ENCODE data around the gene RNF26. TPM values are rescaled to one million over a fixed set of nuclear protein-coding genes. Genes with fewer than 3 reads are reported as not detected.

Gene RNF26
- polyA plus RNA-seq, 1 of the 3 experiments (the other 2 are of a cell fraction), result 31.9 TPM

DNA sequence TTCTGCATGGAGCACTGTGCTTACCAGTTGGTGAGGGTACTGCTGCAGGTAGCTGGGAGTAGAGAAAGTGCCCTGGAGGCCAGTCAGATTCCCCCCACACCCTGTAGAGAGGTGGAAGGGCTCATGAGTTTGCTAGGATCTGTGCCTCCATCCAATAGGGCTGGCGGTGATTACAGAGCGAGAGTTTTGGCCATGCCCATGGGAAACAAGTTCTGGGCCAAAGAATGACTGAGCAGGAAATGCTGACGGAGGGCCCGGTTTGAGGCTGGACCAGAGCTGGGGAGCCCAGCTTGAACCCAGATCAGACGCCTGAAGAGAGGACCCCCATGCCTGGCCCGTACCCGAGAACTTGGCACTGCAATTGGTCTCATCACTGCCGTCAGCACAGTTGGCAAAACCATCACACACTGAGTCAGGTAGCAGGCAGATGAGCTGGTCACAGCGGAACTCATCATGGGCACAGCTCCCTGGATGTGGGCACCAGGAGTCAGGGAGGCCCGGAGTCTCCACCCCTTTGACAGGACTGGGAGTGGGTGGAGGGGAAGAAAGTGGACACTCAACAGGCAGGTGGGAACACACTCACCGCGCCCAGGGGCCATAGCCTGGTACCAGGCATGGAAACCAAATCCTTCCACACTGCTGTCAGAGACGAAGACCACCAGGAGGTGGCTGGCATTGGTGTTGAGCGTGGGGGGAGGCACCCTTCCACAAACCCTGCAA, 10.1 kb downstream of the RNF26 start:
- DNase-seq, result no peak
- no peak overlapping the region for H3K27ac ChIP-seq (ENCODE audit: low read depth in 2 of 2, low read length in 1 of 2)
- H3K36me3 ChIP-seq (replicated peaks in 1 of 2; ENCODE audit: control insufficient read depth in 1 of 2, insufficient read depth in 2 of 2, low read length in 1 of 2), result no peaks in the 10 kb centered on the region
- H3K9ac ChIP-seq, result no peak overlapping the region
- H2AFZ ChIP-seq (ENCODE audit: low read depth), result no peak overlapping the region
- ChIA-PET CTCF (interaction anchor here (1.0 to 11.0 kb wide), 5 partner anchors 13 to 189 kb away, joined by 4 to 90 read pairs (median 85); no protein-coding TSS in a partner anchor), POLR2A (no interaction called here)
- H4K20me1 ChIP-seq (ENCODE audit: insufficient read depth), result no peaks in the 10 kb centered on the region
- H3K9me2 ChIP-seq, result no peaks in the 10 kb centered on the region
- peaks cover 0 to 11% of the 10 kb centered on the region in 2 experiments; a peak in 1 of 4 replicates for H3K4me1 ChIP-seq (ENCODE audit: control insufficient read depth in 1 of 2, insufficient read depth in 2 of 2, low read depth in 1 of 2, low read length in 1 of 2)
- H3K9me3 ChIP-seq, result no peaks in the 10 kb centered on the region
- H3K4me3 ChIP-seq (ENCODE audit: low read depth in 2 of 2, low read length in 1 of 2), result no peak overlapping the region
- no peaks in the 10 kb centered on the region for H3F3A ChIP-seq (replicated peaks; ENCODE audit: insufficient read depth)
- no peaks in the 10 kb centered on the region; the same call in 1 of the 2 replicates for H3K27me3 ChIP-seq (ENCODE audit: insufficient read depth)
- no peak for TF ChIP-seq TAF1 (IDR thresholded peaks at IDR 0.05; ENCODE audit: borderline replicate concordance, low read depth, low read length)
- no peak for TF ChIP-seq RFX5 (IDR thresholded peaks at IDR 0.05; ENCODE audit: low read length)
- TF ChIP-seq RXRA (IDR thresholded peaks at IDR 0.05; ENCODE audit: borderline replicate concordance, low read depth), result no peak
- TF ChIP-seq, protein P1, sequence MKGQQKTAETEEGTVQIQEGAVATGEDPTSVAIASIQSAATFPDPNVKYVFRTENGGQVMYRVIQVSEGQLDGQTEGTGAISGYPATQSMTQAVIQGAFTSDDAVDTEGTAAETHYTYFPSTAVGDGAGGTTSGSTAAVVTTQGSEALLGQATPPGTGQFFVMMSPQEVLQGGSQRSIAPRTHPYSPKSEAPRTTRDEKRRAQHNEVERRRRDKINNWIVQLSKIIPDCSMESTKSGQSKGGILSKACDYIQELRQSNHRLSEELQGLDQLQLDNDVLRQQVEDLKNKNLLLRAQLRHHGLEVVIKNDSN (IDR thresholded peaks at IDR 0.05; ENCODE audit: borderline replicate concordance, low read depth), result no peak
- no peak for TF ChIP-seq FOXM1 (IDR thresholded peaks at IDR 0.05; ENCODE audit: low read depth)
- TF ChIP-seq FOSL2 (IDR thresholded peaks at IDR 0.05; ENCODE audit: borderline replicate concordance, low read depth), result no peak
- no peak for TF ChIP-seq JUND (IDR thresholded peaks at IDR 0.05)
- TF ChIP-seq, protein P2, sequence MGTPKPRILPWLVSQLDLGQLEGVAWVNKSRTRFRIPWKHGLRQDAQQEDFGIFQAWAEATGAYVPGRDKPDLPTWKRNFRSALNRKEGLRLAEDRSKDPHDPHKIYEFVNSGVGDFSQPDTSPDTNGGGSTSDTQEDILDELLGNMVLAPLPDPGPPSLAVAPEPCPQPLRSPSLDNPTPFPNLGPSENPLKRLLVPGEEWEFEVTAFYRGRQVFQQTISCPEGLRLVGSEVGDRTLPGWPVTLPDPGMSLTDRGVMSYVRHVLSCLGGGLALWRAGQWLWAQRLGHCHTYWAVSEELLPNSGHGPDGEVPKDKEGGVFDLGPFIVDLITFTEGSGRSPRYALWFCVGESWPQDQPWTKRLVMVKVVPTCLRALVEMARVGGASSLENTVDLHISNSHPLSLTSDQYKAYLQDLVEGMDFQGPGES (IDR thresholded peaks at IDR 0.05; ENCODE audit: low read depth, low read length), result no peak
- TF ChIP-seq, protein P3, sequence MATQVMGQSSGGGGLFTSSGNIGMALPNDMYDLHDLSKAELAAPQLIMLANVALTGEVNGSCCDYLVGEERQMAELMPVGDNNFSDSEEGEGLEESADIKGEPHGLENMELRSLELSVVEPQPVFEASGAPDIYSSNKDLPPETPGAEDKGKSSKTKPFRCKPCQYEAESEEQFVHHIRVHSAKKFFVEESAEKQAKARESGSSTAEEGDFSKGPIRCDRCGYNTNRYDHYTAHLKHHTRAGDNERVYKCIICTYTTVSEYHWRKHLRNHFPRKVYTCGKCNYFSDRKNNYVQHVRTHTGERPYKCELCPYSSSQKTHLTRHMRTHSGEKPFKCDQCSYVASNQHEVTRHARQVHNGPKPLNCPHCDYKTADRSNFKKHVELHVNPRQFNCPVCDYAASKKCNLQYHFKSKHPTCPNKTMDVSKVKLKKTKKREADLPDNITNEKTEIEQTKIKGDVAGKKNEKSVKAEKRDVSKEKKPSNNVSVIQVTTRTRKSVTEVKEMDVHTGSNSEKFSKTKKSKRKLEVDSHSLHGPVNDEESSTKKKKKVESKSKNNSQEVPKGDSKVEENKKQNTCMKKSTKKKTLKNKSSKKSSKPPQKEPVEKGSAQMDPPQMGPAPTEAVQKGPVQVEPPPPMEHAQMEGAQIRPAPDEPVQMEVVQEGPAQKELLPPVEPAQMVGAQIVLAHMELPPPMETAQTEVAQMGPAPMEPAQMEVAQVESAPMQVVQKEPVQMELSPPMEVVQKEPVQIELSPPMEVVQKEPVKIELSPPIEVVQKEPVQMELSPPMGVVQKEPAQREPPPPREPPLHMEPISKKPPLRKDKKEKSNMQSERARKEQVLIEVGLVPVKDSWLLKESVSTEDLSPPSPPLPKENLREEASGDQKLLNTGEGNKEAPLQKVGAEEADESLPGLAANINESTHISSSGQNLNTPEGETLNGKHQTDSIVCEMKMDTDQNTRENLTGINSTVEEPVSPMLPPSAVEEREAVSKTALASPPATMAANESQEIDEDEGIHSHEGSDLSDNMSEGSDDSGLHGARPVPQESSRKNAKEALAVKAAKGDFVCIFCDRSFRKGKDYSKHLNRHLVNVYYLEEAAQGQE (IDR thresholded peaks at IDR 0.05; ENCODE audit: low read depth, low read length), result no peak
- no peak for TF ChIP-seq NFIC (IDR thresholded peaks at IDR 0.05; ENCODE audit: borderline replicate concordance)
- TF ChIP-seq GATA2 (CRISPR knock-in tag; IDR thresholded peaks at IDR 0.05), result no peak
- no peak for TF ChIP-seq ZBTB33 (IDR thresholded peaks at IDR 0.05; ENCODE audit: borderline replicate concordance, low read depth)
- no peak for TF ChIP-seq TEAD4 (IDR thresholded peaks at IDR 0.05; ENCODE audit: borderline replicate concordance, insufficient read depth)
- TF ChIP-seq GABPA (IDR thresholded peaks at IDR 0.05; ENCODE audit: low read depth), result no peak
- TF ChIP-seq FOXJ3 (CRISPR knock-in tag; IDR thresholded peaks at IDR 0.05), result no peak
- no peak for TF ChIP-seq RAD21 (IDR thresholded peaks at IDR 0.05; ENCODE audit: low read length)
- 69% methylated on average over 9 of the region's 14 CpGs for WGBS (ENCODE audit: low lambda C conversion rate)
- H3K4me2 ChIP-seq, result no peak overlapping the region
- H3K79me2 ChIP-seq (ENCODE audit: insufficient read depth), result no peaks in the 10 kb centered on the region
